OCI-LY3 (cell line): ENCODE data around the gene ZNF79.

ENCODE experiments used
- H2AFZ ChIP-seq: fragments of 200-600, 300-600 bp; shearing (Covaris generic); 2 replicates; pipeline ENCODE4 v1.6.0; 2014; ENCODE audit warnings: antibody characterized with exemption, low read depth, low read length
- H3K27ac ChIP-seq: fragments of 200-600, 300-600 bp; sonication (generic); 2 replicates; pipeline ENCODE4 v1.5.1; 2014; ENCODE audit warnings: mild to moderate bottlenecking, low read length, moderate library complexity, mixed read lengths
- H3K27me3 ChIP-seq: fragments of 200-600, 300-600 bp; sonication (generic); 2 replicates; pipeline ENCODE4 v1.6.1; 2014; ENCODE audit warnings: low read depth, low read length, mixed read lengths
- H3K36me3 ChIP-seq: fragments of 200-600, 300-600 bp; sonication (generic); replicated peaks from 2 replicates; pipeline ENCODE3; 2014; ENCODE audit warnings: low read depth, low read length, mixed read lengths
- H3K4me1 ChIP-seq: fragments of 300-600, 200-600 bp; sonication (generic); 2 replicates; pipeline ENCODE4 v1.6.1; 2014; ENCODE audit warnings: low read length, mixed read lengths
- H3K4me2 ChIP-seq: fragments of 200-600, 300-600 bp; sonication (generic); 2 replicates; pipeline ENCODE4 v1.6.1; 2014; ENCODE audit warnings: low read length, mixed read lengths
- H3K4me3 ChIP-seq: fragments of 300-600, 200-600 bp; sonication (generic); 2 replicates; pipeline ENCODE4 v1.5.1; 2014; ENCODE audit warnings: antibody characterized with exemption, mild to moderate bottlenecking, low read length, moderate library complexity
- H3K79me2 ChIP-seq: fragments of 300-600, 200-600 bp; shearing (Covaris generic); 2 replicates; pipeline ENCODE4 v1.6.1; 2014; ENCODE audit warnings: mild to moderate bottlenecking, low read length, mixed read lengths
- H3K9ac ChIP-seq: fragments of 300-600, 200-600 bp; shearing (Covaris generic); 2 replicates; pipeline ENCODE4 v1.6.0; 2014; ENCODE audit warnings: mild to moderate bottlenecking, low read length, moderate library complexity
- H3K9me3 ChIP-seq: fragments of 200-600, 300-600 bp; shearing (Covaris generic); 2 replicates; pipeline ENCODE4 v1.6.1; 2014; ENCODE audit warnings: low read length, mixed read lengths; ENCODE audit not compliant: insufficient read depth
- H4K20me1 ChIP-seq: fragments of 200-600, 300-600 bp; sonication (generic); 2 replicates; pipeline ENCODE4 v1.6.1; 2016; ENCODE audit warnings: low read length, mixed read lengths; ENCODE audit not compliant: insufficient read depth
- CTCF ChIP-seq: fragments of 200-600, 300-600 bp; sonication (generic); IDR thresholded peaks from 2 replicates; pipeline ENCODE4 v1.5.1; 2014; ENCODE audit warnings: antibody characterized with exemption, low read length, low read depth
- EZH2phosphoT487 ChIP-seq: fragments of 200-600 bp; shearing (Covaris generic); IDR thresholded peaks from 2 replicates; pipeline ENCODE4 v1.6.1; 2018; ENCODE audit warnings: antibody characterized with exemption, mixed run types, low read depth

Gene ZNF79

GRCh38 chr9:127388856-127389238, 35.3 kb upstream of the ZNF79 start:
- Histone ChIP-seq H3K27me3 (no peaks in the 10 kb centered on the region), H3K27ac (no peak overlapping the region), H3K9me3 (no peaks in the 10 kb centered on the region), H2AFZ (no peak overlapping the region), H3K4me3 (no peak overlapping the region), H3K79me2 (no peaks in the 10 kb centered on the region), H3K4me2 (no peak overlapping the region), H3K4me1 (peaks cover 4% of the 10 kb centered on the region; the same call in 1 of the 2 replicates), H3K9ac (no peak overlapping the region), H4K20me1 (no peaks in the 10 kb centered on the region), H3K36me3 (no peaks in the 10 kb centered on the region)
- TF ChIP-seq EZH2phosphoT487, result no peak
- TF ChIP-seq CTCF, result no peak

- H3K4me1 ChIP-seq, result peaks cover 4% of the 10 kb centered on the region; the same call in 1 of the 2 replicates
- H3K4me3 ChIP-seq, result no peak overlapping the region
- no peak overlapping the region for H3K27ac ChIP-seq
- no peaks in the 10 kb centered on the region for H3K27me3 ChIP-seq
- no peaks in the 10 kb centered on the region for H3K9me3 ChIP-seq
- no peaks in the 10 kb centered on the region for H3K79me2 ChIP-seq
- no peak overlapping the region for H3K9ac ChIP-seq
- no peak overlapping the region for H2AFZ ChIP-seq
- H4K20me1 ChIP-seq, result no peaks in the 10 kb centered on the region
- TF ChIP-seq CTCF (no peak), EZH2phosphoT487 (no peak)
- H3K36me3 ChIP-seq, result no peaks in the 10 kb centered on the region
- no peak overlapping the region for H3K4me2 ChIP-seq
Measured at GRCh38 chr9:127389381-127390247, 34.6 kb upstream of the ZNF79 start.

GRCh38 chr9:127390248-127390545, 34.0 kb upstream of the ZNF79 start:
- H3K9ac ChIP-seq, result no peak overlapping the region
- no peak overlapping the region for H3K27ac ChIP-seq
- H3K27me3 ChIP-seq, result no peaks in the 10 kb centered on the region

More at GRCh38 chr9:127390248-127390545, 34.0 kb upstream of the ZNF79 start:
- Histone ChIP-seq H3K79me2 (no peaks in the 10 kb centered on the region), H3K9me3 (no peaks in the 10 kb centered on the region), H4K20me1 (no peaks in the 10 kb centered on the region), H3K36me3 (no peaks in the 10 kb centered on the region), H3K4me1 (peaks cover 4% of the 10 kb centered on the region; the same call in 1 of the 2 replicates), H3K4me3 (no peak overlapping the region), H2AFZ (no peak overlapping the region), H3K4me2 (no peak overlapping the region)
- no peak for TF ChIP-seq EZH2phosphoT487
- TF ChIP-seq CTCF, result no peak
